Aorta (tissue), 5 donors: ENCODE measurements around the gene MICAL3. TPM values are rescaled to one million over a fixed set of nuclear protein-coding genes. Genes with fewer than 3 reads are reported as not detected.

Experiments used
- ATAC-seq: fragments of 200-7000 bp; cut with Tn5 transposase; one replicate; pipeline ENCODE4 v1.9.1; 2022; ENCODE audit warnings: moderate library complexity; ENCODE audit not compliant: low FRiP score
- DNase-seq, 2 donors: peaks; one replicate each; pipeline ENCODE4 v3.0.0-alpha.2; 2020
- H3K27ac ChIP-seq, 2 donors: one replicate each; pipeline ENCODE4 v1.5.1; 2013; ENCODE audit warnings: low read length in 2 of 2, mild to moderate bottlenecking in 2 of 2, moderate library complexity in 2 of 2, control low read depth in 1 of 2, inconsistent platforms in 1 of 2, low read depth in 1 of 2
- H3K27me3 ChIP-seq, 2 donors: one replicate each; pipeline ENCODE4 v1.6.1; 2013; ENCODE audit warnings: control low read depth in 1 of 2, low read length in 1 of 2, mild to moderate bottlenecking in 1 of 2, moderate library complexity in 1 of 2; ENCODE audit not compliant: insufficient read depth in 2 of 2, control insufficient read depth in 1 of 2
- H3K36me3 ChIP-seq, 2 donors: one replicate each; pipeline ENCODE4 v1.6.1; 2013; ENCODE audit warnings: control low read depth in 1 of 2, low read length in 1 of 2, mild to moderate bottlenecking in 1 of 2; ENCODE audit not compliant: insufficient read depth in 2 of 2, control insufficient read depth in 1 of 2
- H3K4me1 ChIP-seq, 2 donors: one replicate each; pipeline ENCODE4 v1.6.1; 2013; ENCODE audit warnings: low read length in 2 of 2, control low read depth in 1 of 2, mild to moderate bottlenecking in 1 of 2, moderate library complexity in 1 of 2; ENCODE audit not compliant: insufficient read depth in 2 of 2, control insufficient read depth in 1 of 2
- H3K4me3 ChIP-seq, 2 donors: one replicate each; pipeline ENCODE4 v1.5.1; 2013; ENCODE audit warnings: low read length in 2 of 2, control low read depth in 1 of 2, mild to moderate bottlenecking in 1 of 2
- H3K9me3 ChIP-seq: one replicate; pipeline ENCODE4 v1.6.1; 2013; ENCODE audit warnings: mild to moderate bottlenecking, low read length; ENCODE audit not compliant: control insufficient read depth
- WGBS, 2 donors: extraction: QIAGEN DNeasy Blood & Tissue Kit; methylation state at CpG; one replicate each; pipeline ENCODE4 v1.1.7; 2013; 5-methylcytosine and 5-hydroxymethylcytosine counted together
- intact Hi-C, 2 donors: fragments of 100-400 bp; cut with DNase I; formaldehyde crosslinking; loops; one replicate each; pipeline versions ENCODE4 v1.14.2 to v1.15.0; 2022
- polyA plus RNA-seq, 2 donors: library from polyadenylated mRNA; stranded (reverse); fragments of 200-250 nt; gene quantifications; one replicate each; pipeline ENCODE4 v1.2.3, GENCODE V29; 2013
- total RNA-seq, 2 donors: library from RNA; stranded (reverse); fragmentation: NEBNext Ultra II Directional; extraction: Animal tissue kit (Norgen Biotek cat#: 25700); gene quantifications; one replicate each; pipeline ENCODE4 v1.2.1, GENCODE V29; 2021
- donor health status: healthy with polysubstance abuse.
- donor health status: Bipolar disorder and iron deficiency.
- donor health status: DM: no; HTN: no; CAD: no.
- donor health status: DM: no; HTN: no; CAD: no.
- donor health status: DM: yes; HTN: yes; CAD: no.

Gene MICAL3
- total and polyA plus RNA-seq, 4 donors, result 3.9 to 123 (median 64.3) TPM

GRCh38 chr22:17913801-17914347, 110.5 kb downstream of the MICAL3 start:
- no peak for ATAC-seq
- WGBS, 2 donors, result 86 to 91% methylated on average over 8 of the region's 8 CpGs
- no peaks in the 10 kb centered on the region for H3K4me1 ChIP-seq
- no peak overlapping the region for H3K4me3 ChIP-seq
- intact Hi-C loops, result loop anchor here in 1 of 2 donors (5.0 kb wide), 2 partner anchors 68 to 118 kb away; no protein-coding TSS in a partner anchor
- no peak overlapping the region for H3K27ac ChIP-seq
- H3K9me3 ChIP-seq, result no peaks in the 10 kb centered on the region
- no peaks in the 10 kb centered on the region for H3K36me3 ChIP-seq
- DNase-seq, result no peak
- H3K27me3 ChIP-seq, result no peaks in the 10 kb centered on the region

DNA sequence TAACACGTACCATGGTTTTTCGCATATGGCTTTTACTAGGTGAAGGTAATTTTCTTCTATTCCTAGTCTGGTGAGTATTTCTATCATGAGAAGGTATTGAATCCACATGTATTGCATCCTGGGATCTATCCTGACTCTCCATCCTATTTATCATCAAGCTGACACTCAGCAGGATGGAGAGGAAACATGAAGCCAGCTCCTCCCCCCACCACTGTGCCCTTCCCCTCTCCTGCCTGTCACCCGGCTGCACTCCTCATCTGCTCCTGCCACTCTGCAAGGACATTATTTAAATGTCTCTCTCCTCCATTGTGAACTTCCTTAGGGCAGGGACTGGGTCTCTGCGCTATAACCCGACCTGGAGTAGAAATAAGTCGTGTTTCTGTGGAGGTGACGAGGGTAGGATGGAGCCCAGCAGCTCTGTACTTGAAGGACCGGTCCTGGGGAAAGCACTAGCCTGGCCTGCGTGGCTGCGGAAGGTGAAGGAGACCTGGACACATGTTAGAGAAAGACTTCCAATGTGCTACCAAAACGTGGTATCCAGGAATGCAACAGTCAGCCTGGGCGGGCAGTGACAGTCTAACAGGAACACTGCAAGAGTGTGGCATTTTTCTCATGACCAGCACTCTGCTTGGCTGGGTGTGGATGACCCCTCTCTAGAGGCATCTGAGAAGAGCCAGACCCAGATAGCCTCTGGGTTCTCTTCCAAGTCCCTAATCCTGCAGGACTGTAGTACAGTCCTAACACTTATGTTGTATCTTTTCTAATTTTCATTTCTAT, 111.2 kb downstream of the MICAL3 start:
- ATAC-seq, result no peak
- H3K27me3 ChIP-seq, result no peaks in the 10 kb centered on the region
- H3K27ac ChIP-seq, result no peak overlapping the region
- WGBS, 2 donors, result 79 to 86% methylated on average over 12 of the region's 12 CpGs
- H3K9me3 ChIP-seq, result no peaks in the 10 kb centered on the region
- DNase-seq, result no peak
- intact Hi-C loops, result loop anchor here in 1 of 2 donors (5.0 kb wide), 2 partner anchors 69 to 119 kb away; no protein-coding TSS in a partner anchor
- H3K4me1 ChIP-seq, result no peaks in the 10 kb centered on the region
- H3K36me3 ChIP-seq, result no peaks in the 10 kb centered on the region
- H3K4me3 ChIP-seq, result no peak overlapping the region

- no peak for ATAC-seq
- Histone ChIP-seq H3K36me3 (no peaks in the 10 kb centered on the region), H3K27me3 (no peaks in the 10 kb centered on the region), H3K9me3 (no peaks in the 10 kb centered on the region), H3K27ac (no peak overlapping the region), H3K4me3 (no peak overlapping the region), H3K4me1 (no peaks in the 10 kb centered on the region)
- WGBS, 2 donors, result 97 to 99% methylated on average over 4 of the region's 4 CpGs
- intact Hi-C loops, result loop anchor here in 1 of 2 donors (2.0 to 5.0 kb wide), 3 partner anchors 70 to 165 kb away; partner anchors contain the start of gene PEX26
- DNase-seq, result no peak
Measured at GRCh38 chr22:17911887-17912286, 112.5 kb downstream of the MICAL3 start.

- no peak for DNase-seq
- Histone ChIP-seq H3K4me3 (no peak overlapping the region), H3K9me3 (no peaks in the 10 kb centered on the region), H3K36me3 (no peaks in the 10 kb centered on the region), H3K4me1 (no peaks in the 10 kb centered on the region), H3K27ac (peak overlapping the region in 1 of 2 donors; percentile 9), H3K27me3 (no peaks in the 10 kb centered on the region)
- 72 to 82% methylated on average over 6 of the region's 6 CpGs for WGBS, 2 donors
- no peak for ATAC-seq
- intact Hi-C loops, result loop anchor here in 1 of 2 donors (2.0 to 5.0 kb wide), 3 partner anchors 71 to 165 kb away; partner anchors contain the start of gene PEX26
Measured at GRCh38 chr22:17911312-17911705, 113.1 kb downstream of the MICAL3 start.

- intact Hi-C loops, result loop anchor here in 1 of 2 donors (2.0 to 5.0 kb wide), 3 partner anchors 72 to 166 kb away; partner anchors contain the start of gene PEX26
- Histone ChIP-seq H3K4me1 (no peaks in the 10 kb centered on the region), H3K9me3 (no peaks in the 10 kb centered on the region), H3K4me3 (no peak overlapping the region), H3K27me3 (no peaks in the 10 kb centered on the region), H3K27ac (peak overlapping the region in 1 of 2 donors; percentile 76), H3K36me3 (peaks cover 2% of the 10 kb centered on the region in 2 donors)
- DNase-seq (peak; percentile 87 to 89), ATAC-seq (peak; percentile 87)
- WGBS, 2 donors, result 7% methylated on average over 12 of the region's 12 CpGs
Measured at GRCh38 chr22:17910561-17911311, 113.6 kb downstream of the MICAL3 start.

DNA sequence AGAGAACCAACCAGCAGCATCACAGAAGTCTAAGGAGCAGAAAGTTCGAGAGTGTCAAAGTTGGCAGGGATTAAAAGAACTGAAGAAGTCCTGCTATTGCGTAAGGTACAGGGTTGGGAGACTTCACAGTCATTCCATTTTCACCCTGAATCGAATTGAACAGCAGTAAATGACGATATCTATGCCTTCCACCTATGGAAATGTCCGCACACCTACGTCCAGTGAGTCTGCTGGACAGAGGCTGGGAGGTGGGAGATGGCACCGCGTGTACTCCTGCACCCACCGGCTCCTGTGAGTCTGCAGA, 116.7 kb downstream of the MICAL3 start:
- 92 to 93% methylated on average over 9 of the region's 9 CpGs for WGBS, 2 donors
- no peak overlapping the region for H3K4me3 ChIP-seq
- no peaks in the 10 kb centered on the region for H3K4me1 ChIP-seq
- no peaks in the 10 kb centered on the region for H3K9me3 ChIP-seq
- no peak for ATAC-seq
- H3K27ac ChIP-seq, result no peak overlapping the region
- no peaks in the 10 kb centered on the region for H3K27me3 ChIP-seq
- no peak for DNase-seq
- H3K36me3 ChIP-seq, result peaks cover 2 to 5% of the 10 kb centered on the region in 2 donors
- intact Hi-C loops, result no loop called here

GRCh38 chr22:17906978-17907747, 117.2 kb downstream of the MICAL3 start:
- Histone ChIP-seq H3K9me3 (no peaks in the 10 kb centered on the region), H3K27ac (no peak overlapping the region), H3K36me3 (peaks cover 2 to 5% of the 10 kb centered on the region in 2 donors), H3K4me1 (no peaks in the 10 kb centered on the region), H3K4me3 (no peak overlapping the region), H3K27me3 (no peaks in the 10 kb centered on the region)
- intact Hi-C loops, result no loop called here
- whole genome bisulfite sequencing, 2 donors, result 90 to 93% methylated on average over 16 of the region's 16 CpGs
- DNase-seq (no peak), ATAC-seq (no peak)

- H3K27ac ChIP-seq, result no peak overlapping the region
- H3K4me1 ChIP-seq, result no peaks in the 10 kb centered on the region
- WGBS, 2 donors, result 90% methylated on average over 8 of the region's 8 CpGs
- no peak for DNase-seq
- no peak overlapping the region for H3K4me3 ChIP-seq
- peaks cover 2 to 5% of the 10 kb centered on the region in 2 donors for H3K36me3 ChIP-seq
- no peak for ATAC-seq
- intact Hi-C loops, result no loop called here
- no peaks in the 10 kb centered on the region for H3K9me3 ChIP-seq
- H3K27me3 ChIP-seq, result no peaks in the 10 kb centered on the region
Measured at GRCh38 chr22:17905445-17905844, 118.9 kb downstream of the MICAL3 start.
